HG03280 (cell line): Measurements from ENCODE around the gene TWF2.

ENCODE experiments used
- ATAC-seq: cut with Tn5 transposase; IDR thresholded peaks from one replicate; pipeline ENCODE4 v1.9.1; 2021; ENCODE audit warnings: mild to moderate bottlenecking, moderate library complexity; ENCODE audit not compliant: unreplicated experiment

Gene TWF2

GRCh38 chr3:52223449-52224408 is 15.2 kb downstream of the TWF2 start:
- ATAC-seq, result no peak

- no peak for ATAC-seq
These were observed 16.4 kb downstream of the TWF2 start for GRCh38 chr3:52222319-52223221.

GRCh38 chr3:52221563-52222318 is 17.2 kb downstream of the TWF2 start:
- no peak for ATAC-seq

- ATAC-seq, result no peak
These were observed 17.8 kb downstream of the TWF2 start for GRCh38 chr3:52221141-52221562.

- ATAC-seq, result no peak
These were observed 18.5 kb downstream of the TWF2 start for GRCh38 chr3:52220380-52221026.

GRCh38 chr3:52218937-52219650 is 19.9 kb downstream of the TWF2 start:
- no peak for ATAC-seq

- no peak for ATAC-seq
These were observed 20.5 kb downstream of the TWF2 start for GRCh38 chr3:52218454-52218853.

- no peak for ATAC-seq
These were observed 20.9 kb downstream of the TWF2 start for GRCh38 chr3:52218026-52218425.

- no peak for ATAC-seq
These were observed 21.6 kb downstream of the TWF2 start for GRCh38 chr3:52217409-52217805.

- ATAC-seq, result no peak
These were observed 22.2 kb downstream of the TWF2 start for GRCh38 chr3:52216585-52217408.

- ATAC-seq, result no peak
These were observed 23.6 kb downstream of the TWF2 start for GRCh38 chr3:52215351-52215750.

- ATAC-seq, result no peak
These were observed 25.1 kb downstream of the TWF2 start for GRCh38 chr3:52213901-52214300.

GRCh38 chr3:52213005-52213404 is 26.0 kb downstream of the TWF2 start:
- ATAC-seq, result no peak

- no peak for ATAC-seq
These were observed 27.6 kb downstream of the TWF2 start for GRCh38 chr3:52211268-52211891.

GRCh38 chr3:52210550-52211046 is 28.4 kb downstream of the TWF2 start:
- no peak for ATAC-seq

- ATAC-seq, result no peak
These were observed 28.9 kb downstream of the TWF2 start for GRCh38 chr3:52210037-52210436.

- ATAC-seq, result no peak
These were observed 30.4 kb downstream of the TWF2 start for GRCh38 chr3:52208556-52208955.

GRCh38 chr3:52205727-52206372 is 33.1 kb downstream of the TWF2 start:
- ATAC-seq, result no peak
